PFSK-1 (cell line): ENCODE results near the gene OVOL3.

Experiments used
- FOXP2 ChIP-seq: optimal IDR thresholded peaks from 2 replicates; pipeline ENCODE3; 2011; ENCODE audit warnings: borderline replicate concordance, control low read depth, inconsistent platforms; ENCODE audit not compliant: insufficient read depth; ENCODE audit errors: extremely low read length, extremely low read depth
- POLR2AphosphoS5 ChIP-seq: IDR thresholded peaks from 2 replicates; pipeline ENCODE4 v1.6.1; 2012; ENCODE audit warnings: low read depth, mild to moderate bottlenecking, control low read depth, low read length, moderate library complexity
- REST ChIP-seq, 2 experiments: IDR thresholded peaks; 2 replicates each; pipeline versions ENCODE4 v1.6.1 to v1.8.0; 2011 to 2012; ENCODE audit warnings: low read depth in 2 of 2, low read length in 2 of 2, control low read depth in 1 of 2, inconsistent platforms in 1 of 2, mild to moderate bottlenecking in 1 of 2, moderate library complexity in 1 of 2; ENCODE audit not compliant: insufficient read depth in 1 of 2
- SIN3A ChIP-seq: IDR thresholded peaks from 2 replicates; pipeline ENCODE4 v1.6.1; 2012; ENCODE audit warnings: mild to moderate bottlenecking, low read length, moderate library complexity, borderline replicate concordance; ENCODE audit not compliant: insufficient read depth
- TAF1 ChIP-seq: IDR thresholded peaks from 2 replicates; pipeline ENCODE4 v1.6.1; 2012; ENCODE audit warnings: low read length, control low read depth, borderline replicate concordance; ENCODE audit not compliant: insufficient read depth

The OVOL3 gene

GRCh38 chr19:36092566-36092965 is 18.4 kb upstream of the OVOL3 start:
- TF ChIP-seq SIN3A: no peak
- TF ChIP-seq FOXP2: no peak
- TF ChIP-seq TAF1: no peak
- TF ChIP-seq REST (IDR thresholded peaks at IDR 0.05; ENCODE audit: insufficient read depth in 1 of 2, low read depth in 2 of 2, low read length in 2 of 2): no peak
- TF ChIP-seq POLR2AphosphoS5: no peak

- TF ChIP-seq SIN3A: no peak
- no peak for TF ChIP-seq POLR2AphosphoS5
- no peak for TF ChIP-seq REST (IDR thresholded peaks at IDR 0.05; ENCODE audit: insufficient read depth in 1 of 2, low read depth in 2 of 2, low read length in 2 of 2)
- no peak for TF ChIP-seq TAF1
- no peak for TF ChIP-seq FOXP2
Measured at GRCh38 chr19:36093146-36093662, 17.7 kb upstream of the OVOL3 start.

GRCh38 chr19:36093687-36094086 is 17.3 kb upstream of the OVOL3 start:
- no peak for TF ChIP-seq FOXP2
- TF ChIP-seq SIN3A: no peak
- no peak for TF ChIP-seq REST (IDR thresholded peaks at IDR 0.05; ENCODE audit: insufficient read depth in 1 of 2, low read depth in 2 of 2, low read length in 2 of 2)
- TF ChIP-seq POLR2AphosphoS5: no peak

GRCh38 chr19:36097036-36097435 is 13.9 kb upstream of the OVOL3 start:
- TF ChIP-seq POLR2AphosphoS5: no peak
- no peak for TF ChIP-seq REST (IDR thresholded peaks at IDR 0.05; ENCODE audit: insufficient read depth in 1 of 2, low read depth in 2 of 2, low read length in 2 of 2)
- no peak for TF ChIP-seq SIN3A
- TF ChIP-seq TAF1: no peak
- no peak for TF ChIP-seq FOXP2

GRCh38 chr19:36099166-36099785 is 11.7 kb upstream of the OVOL3 start:
- TF ChIP-seq REST (IDR thresholded peaks at IDR 0.05; ENCODE audit: insufficient read depth in 1 of 2, low read depth in 2 of 2, low read length in 2 of 2): no peak
- TF ChIP-seq SIN3A: no peak
- no peak for TF ChIP-seq FOXP2
- no peak for TF ChIP-seq TAF1
- TF ChIP-seq POLR2AphosphoS5: no peak
